Measurements from ENCODE around the gene PIF1.

The PIF1 gene

DNA sequence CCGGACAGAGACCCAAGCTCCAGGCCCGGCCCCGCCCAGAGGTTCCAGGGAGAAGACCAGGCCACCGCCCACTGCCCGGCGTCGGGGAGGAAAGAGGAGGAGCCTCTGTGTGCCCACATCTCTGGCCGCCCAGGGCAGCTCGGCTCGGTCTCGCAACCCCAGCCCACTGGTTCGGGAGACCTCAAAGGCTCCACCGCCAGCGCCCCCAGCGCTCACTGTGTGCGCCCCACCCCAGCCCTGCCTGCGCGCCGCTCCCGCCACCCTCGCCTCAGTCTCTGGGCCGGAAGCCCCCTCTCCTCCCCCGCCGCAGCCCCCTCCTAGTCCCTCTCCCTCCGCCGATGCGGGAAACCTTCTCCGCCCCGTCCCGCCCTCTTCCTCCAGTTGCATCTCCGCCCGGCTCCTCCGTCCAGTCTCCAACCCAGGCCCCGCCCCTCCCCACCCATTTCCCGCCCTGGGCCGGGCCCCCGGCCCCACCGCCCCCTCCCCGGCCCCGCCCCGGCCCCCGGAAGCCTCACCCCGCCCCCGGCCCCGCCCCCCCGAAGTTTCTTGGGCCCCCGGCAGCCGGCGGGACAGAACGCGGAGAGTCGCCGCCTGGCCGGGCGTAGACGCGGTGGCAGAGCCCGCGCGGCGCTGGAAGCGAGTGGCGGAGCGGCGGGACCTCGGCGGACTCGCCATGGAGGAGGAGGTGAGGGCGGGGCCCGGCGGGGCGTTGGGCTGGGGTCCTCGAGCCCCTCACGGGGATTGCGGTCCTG lies 16.1 kb upstream of the PIF1 start, which contains the start of gene PLEKHO2:
Gene PLEKHO2, plus strand, starts transcription at position 572 of the 752 bp plus-strand sequence. Its CDS starts 102 bp downstream, at position 674.
- Histone ChIP-seq H3K4me2 (ENCODE audit: low read length) (peak within 1 kb of the TSS; percentile 87), H3K79me2 (ENCODE audit: control insufficient read depth, low read length) (peaks cover 47% of the 10 kb centered on the region), H3K9me2 (replicated peaks; ENCODE audit: control insufficient read depth, low read length) (no peaks in the 10 kb centered on the region), H3K4me1 (ENCODE audit: control insufficient read depth, low read length) (peaks cover 59% of the 10 kb centered on the region), H3K27me3 (ENCODE audit: control insufficient read depth, low read length) (no peaks in the 10 kb centered on the region), H3K9me3 (ENCODE audit: control insufficient read depth, insufficient read depth, low read length) (no peaks in the 10 kb centered on the region), H3F3A (ENCODE audit: control insufficient read depth, insufficient read depth) (peaks cover 13% of the 10 kb centered on the region), H3K27ac (ENCODE audit: low read depth, low read length) (peak within 1 kb of the TSS; percentile 37), H4K20me1 (ENCODE audit: control insufficient read depth, insufficient read depth, low read depth, low read length) (peaks cover 5% of the 10 kb centered on the region; the same call in 1 of the 2 replicates), H3K4me3 (ENCODE audit: low read length) (peak within 1 kb of the TSS; percentile 84), H3K36me3 (ENCODE audit: control insufficient read depth, low read length) (peaks cover 4% of the 10 kb centered on the region)
- no peak for TF ChIP-seq EZH2phosphoT487 (IDR thresholded peaks at IDR 0.05; ENCODE audit: borderline replicate concordance, low read length)
- TF ChIP-seq, protein P1, sequence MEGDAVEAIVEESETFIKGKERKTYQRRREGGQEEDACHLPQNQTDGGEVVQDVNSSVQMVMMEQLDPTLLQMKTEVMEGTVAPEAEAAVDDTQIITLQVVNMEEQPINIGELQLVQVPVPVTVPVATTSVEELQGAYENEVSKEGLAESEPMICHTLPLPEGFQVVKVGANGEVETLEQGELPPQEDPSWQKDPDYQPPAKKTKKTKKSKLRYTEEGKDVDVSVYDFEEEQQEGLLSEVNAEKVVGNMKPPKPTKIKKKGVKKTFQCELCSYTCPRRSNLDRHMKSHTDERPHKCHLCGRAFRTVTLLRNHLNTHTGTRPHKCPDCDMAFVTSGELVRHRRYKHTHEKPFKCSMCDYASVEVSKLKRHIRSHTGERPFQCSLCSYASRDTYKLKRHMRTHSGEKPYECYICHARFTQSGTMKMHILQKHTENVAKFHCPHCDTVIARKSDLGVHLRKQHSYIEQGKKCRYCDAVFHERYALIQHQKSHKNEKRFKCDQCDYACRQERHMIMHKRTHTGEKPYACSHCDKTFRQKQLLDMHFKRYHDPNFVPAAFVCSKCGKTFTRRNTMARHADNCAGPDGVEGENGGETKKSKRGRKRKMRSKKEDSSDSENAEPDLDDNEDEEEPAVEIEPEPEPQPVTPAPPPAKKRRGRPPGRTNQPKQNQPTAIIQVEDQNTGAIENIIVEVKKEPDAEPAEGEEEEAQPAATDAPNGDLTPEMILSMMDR (IDR thresholded peaks at IDR 0.05; ENCODE audit: low read depth, low read length, poor library complexity, severe bottlenecking): peak; percentile 48

DNA sequence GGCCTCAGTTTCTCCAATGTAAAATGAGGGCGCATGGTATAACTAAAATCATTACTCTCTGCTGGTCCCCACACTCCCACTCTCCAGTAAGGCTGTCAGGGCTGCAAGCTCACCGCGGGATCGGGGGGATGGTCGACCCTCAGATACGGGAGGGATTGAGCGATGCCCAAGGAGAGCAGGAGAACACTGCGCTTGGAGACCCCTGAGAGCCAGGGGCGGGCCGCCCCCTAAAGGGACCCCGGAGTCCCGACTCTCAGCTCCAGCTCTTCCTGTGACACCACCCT lies 15.6 kb upstream of the PIF1 start:
- peaks cover 3% of the 10 kb centered on the region; the same call in 1 of the 2 replicates for H4K20me1 ChIP-seq (ENCODE audit: control insufficient read depth, insufficient read depth, low read depth, low read length)
- H3K36me3 ChIP-seq (ENCODE audit: control insufficient read depth, low read length): 0 out of 2 replicates have a peak, but pooled peaks cover 3% of the 10 kb centered on the region
- H3K4me2 ChIP-seq (ENCODE audit: low read length): peak overlapping the region; percentile 84
- H3K79me2 ChIP-seq (ENCODE audit: control insufficient read depth, low read length): peaks cover 42% of the 10 kb centered on the region
- no peak for TF ChIP-seq EZH2phosphoT487 (IDR thresholded peaks at IDR 0.05; ENCODE audit: borderline replicate concordance, low read length)
- TF ChIP-seq, protein P1 (IDR thresholded peaks at IDR 0.05; ENCODE audit: low read depth, low read length, poor library complexity, severe bottlenecking): no peak
- H3K27me3 ChIP-seq (ENCODE audit: control insufficient read depth, low read length): no peaks in the 10 kb centered on the region
- H3K4me3 ChIP-seq (ENCODE audit: low read length): peak overlapping the region; percentile 75
- peak overlapping the region; percentile 37 for H3K27ac ChIP-seq (ENCODE audit: low read depth, low read length)
- peaks cover 13% of the 10 kb centered on the region for H3F3A ChIP-seq (ENCODE audit: control insufficient read depth, insufficient read depth)
- H3K9me3 ChIP-seq (ENCODE audit: control insufficient read depth, insufficient read depth, low read length): no peaks in the 10 kb centered on the region
- no peaks in the 10 kb centered on the region for H3K9me2 ChIP-seq (replicated peaks; ENCODE audit: control insufficient read depth, low read length)
- peaks cover 59% of the 10 kb centered on the region for H3K4me1 ChIP-seq (ENCODE audit: control insufficient read depth, low read length)

DNA sequence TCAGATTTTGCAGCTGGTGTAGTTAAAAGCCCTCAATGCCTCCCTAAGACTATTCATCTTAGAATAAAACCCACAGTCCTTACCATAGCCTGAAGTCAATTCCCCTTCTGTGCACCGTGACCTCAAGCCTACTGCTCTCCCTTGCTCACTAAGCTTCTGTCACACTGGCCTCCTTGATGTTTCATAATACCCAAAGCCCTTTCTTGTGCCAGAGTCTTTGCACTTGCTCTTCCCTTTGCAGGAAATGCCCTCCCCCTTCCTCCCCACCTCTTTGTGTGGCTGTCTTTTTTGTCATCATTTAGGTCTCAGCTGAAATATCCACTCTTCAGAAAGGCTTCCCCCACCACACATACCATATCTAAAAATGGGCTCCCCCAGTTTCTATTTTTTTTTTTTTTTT lies 12.1 kb upstream of the PIF1 start:
- peak overlapping the region; percentile 34; the same call in 1 of the 2 replicates for H3K4me2 ChIP-seq (ENCODE audit: low read length)
- TF ChIP-seq, protein P1 (IDR thresholded peaks at IDR 0.05; ENCODE audit: low read depth, low read length, poor library complexity, severe bottlenecking): no peak
- no peak for TF ChIP-seq EZH2phosphoT487 (IDR thresholded peaks at IDR 0.05; ENCODE audit: borderline replicate concordance, low read length)

More for the DNA sequence above, 12.1 kb upstream of the PIF1 start:
- Histone ChIP-seq H3K36me3 (ENCODE audit: control insufficient read depth, low read length) (no peaks in the 10 kb centered on the region), H3K4me3 (ENCODE audit: low read length) (peak overlapping the region; percentile 20; the same call in 1 of the 2 replicates), H4K20me1 (ENCODE audit: control insufficient read depth, insufficient read depth, low read depth, low read length) (no peaks in the 10 kb centered on the region), H3K9me3 (ENCODE audit: control insufficient read depth, insufficient read depth, low read length) (no peaks in the 10 kb centered on the region), H3K27ac (ENCODE audit: low read depth, low read length) (no peak overlapping the region), H3K27me3 (ENCODE audit: control insufficient read depth, low read length) (no peaks in the 10 kb centered on the region), H3F3A (ENCODE audit: control insufficient read depth, insufficient read depth) (peaks cover 9% of the 10 kb centered on the region; the same call in 1 of the 2 replicates), H3K4me1 (ENCODE audit: control insufficient read depth, low read length) (peaks cover 34% of the 10 kb centered on the region), H3K9me2 (replicated peaks; ENCODE audit: control insufficient read depth, low read length) (no peaks in the 10 kb centered on the region), H3K79me2 (ENCODE audit: control insufficient read depth, low read length) (peaks cover 7% of the 10 kb centered on the region)
